ENCODE data around the gene VWA5B1.

Gene VWA5B1

GRCh38 chr1:20320704-20321103 is 30.0 kb downstream of the VWA5B1 start:
- WGBS (ENCODE audit: extremely low coverage, insufficient coverage, low lambda C conversion rate) = no CpG with 5 or more reads among the region's 6 CpGs
- no peak for DNase-seq
- H2AK5ac ChIP-seq (ENCODE audit: low read length) = no peak overlapping the region

GRCh38 chr1:20321573-20321972 is 30.9 kb downstream of the VWA5B1 start:
- no peak overlapping the region for H4K8ac ChIP-seq (ENCODE audit: low read depth, low read length)
- H3K56ac ChIP-seq (ENCODE audit: low read length) = no peak overlapping the region
- H3K9ac ChIP-seq (ENCODE audit: low read length) = no peak overlapping the region
- no peaks in the 10 kb centered on the region for H3K36me3 ChIP-seq (ENCODE audit: control insufficient read depth, insufficient read depth, low read length)
- H3K4me3 ChIP-seq (ENCODE audit: low read length) = no peak overlapping the region
- no peak overlapping the region for H2BK120ac ChIP-seq (ENCODE audit: low read depth, low read length)
- H2AK5ac ChIP-seq (ENCODE audit: low read length) = no peak overlapping the region
- no peak overlapping the region for H3K4me2 ChIP-seq (ENCODE audit: low read length)
- no peaks in the 10 kb centered on the region for H3K79me2 ChIP-seq (ENCODE audit: control insufficient read depth, insufficient read depth, low read length)
- no CpG with 5 or more reads among the region's 5 CpGs for WGBS (ENCODE audit: extremely low coverage, insufficient coverage, low lambda C conversion rate)
- H3K4me1 ChIP-seq (ENCODE audit: control insufficient read depth, low read depth, low read length) = no peaks in the 10 kb centered on the region
- no peak overlapping the region for H3K23ac ChIP-seq (ENCODE audit: low read length)
- H2BK5ac ChIP-seq (ENCODE audit: low read length) = no peak overlapping the region
- no peak overlapping the region for H2BK15ac ChIP-seq (replicated peaks; ENCODE audit: low read depth)
- no peak overlapping the region for H3K4ac ChIP-seq (ENCODE audit: low read depth, low read length)
- H3K18ac ChIP-seq (ENCODE audit: low read length) = no peak overlapping the region
- H3K27ac ChIP-seq (ENCODE audit: low read depth, low read length) = no peak overlapping the region
- no peak for DNase-seq
- no peaks in the 10 kb centered on the region for H3K79me1 ChIP-seq (ENCODE audit: low read length)
- H4K5ac ChIP-seq (ENCODE audit: low read length) = no peak overlapping the region
- H3K27me3 ChIP-seq (ENCODE audit: insufficient read depth, low read length, poor library complexity) = no peaks in the 10 kb centered on the region

More at GRCh38 chr1:20320704-20321103, 30.0 kb downstream of the VWA5B1 start:
- Histone ChIP-seq H2BK5ac (ENCODE audit: low read length) (no peak overlapping the region), H3K9ac (ENCODE audit: low read length) (no peak overlapping the region), H3K36me3 (ENCODE audit: control insufficient read depth, insufficient read depth, low read length) (no peaks in the 10 kb centered on the region), H3K27me3 (ENCODE audit: insufficient read depth, low read length, poor library complexity) (no peaks in the 10 kb centered on the region), H3K18ac (ENCODE audit: low read length) (no peak overlapping the region), H3K4ac (ENCODE audit: low read depth, low read length) (no peak overlapping the region), H4K8ac (ENCODE audit: low read depth, low read length) (no peak overlapping the region), H3K4me3 (ENCODE audit: low read length) (no peak overlapping the region), H2BK15ac (replicated peaks; ENCODE audit: low read depth) (no peak overlapping the region), H3K79me2 (ENCODE audit: control insufficient read depth, insufficient read depth, low read length) (no peaks in the 10 kb centered on the region), H3K27ac (ENCODE audit: low read depth, low read length) (no peak overlapping the region), H3K4me1 (ENCODE audit: control insufficient read depth, low read depth, low read length) (no peaks in the 10 kb centered on the region), H3K23ac (ENCODE audit: low read length) (no peak overlapping the region), H3K56ac (ENCODE audit: low read length) (no peak overlapping the region), H3K4me2 (ENCODE audit: low read length) (no peak overlapping the region), H4K5ac (ENCODE audit: low read length) (no peak overlapping the region), H3K79me1 (ENCODE audit: low read length) (no peaks in the 10 kb centered on the region), H2BK120ac (ENCODE audit: low read depth, low read length) (no peak overlapping the region)

- Histone ChIP-seq H3K79me1 (ENCODE audit: low read length) (no peaks in the 10 kb centered on the region), H3K56ac (ENCODE audit: low read length) (no peak overlapping the region), H2BK5ac (ENCODE audit: low read length) (no peak overlapping the region), H3K4me1 (ENCODE audit: control insufficient read depth, low read depth, low read length) (no peaks in the 10 kb centered on the region), H2BK120ac (ENCODE audit: low read depth, low read length) (no peak overlapping the region), H3K23ac (ENCODE audit: low read length) (no peak overlapping the region), H3K27ac (ENCODE audit: low read depth, low read length) (no peak overlapping the region), H2BK15ac (replicated peaks; ENCODE audit: low read depth) (no peak overlapping the region), H3K4me2 (ENCODE audit: low read length) (no peak overlapping the region), H3K9ac (ENCODE audit: low read length) (no peak overlapping the region), H3K18ac (ENCODE audit: low read length) (no peak overlapping the region), H3K27me3 (ENCODE audit: insufficient read depth, low read length, poor library complexity) (no peaks in the 10 kb centered on the region), H3K4ac (ENCODE audit: low read depth, low read length) (no peak overlapping the region), H3K79me2 (ENCODE audit: control insufficient read depth, insufficient read depth, low read length) (no peaks in the 10 kb centered on the region), H3K4me3 (ENCODE audit: low read length) (no peak overlapping the region), H2AK5ac (ENCODE audit: low read length) (no peak overlapping the region), H4K8ac (ENCODE audit: low read depth, low read length) (no peak overlapping the region), H3K36me3 (ENCODE audit: control insufficient read depth, insufficient read depth, low read length) (no peaks in the 10 kb centered on the region), H4K5ac (ENCODE audit: low read length) (no peak overlapping the region)
- WGBS (ENCODE audit: extremely low coverage, insufficient coverage, low lambda C conversion rate) = no CpG with 5 or more reads among the region's 11 CpGs
- DNase-seq = no peak
These were observed 31.6 kb downstream of the VWA5B1 start for GRCh38 chr1:20322081-20322824.

GRCh38 chr1:20322825-20323612 is 32.3 kb downstream of the VWA5B1 start:
- H2AK5ac ChIP-seq (ENCODE audit: low read length) = no peak overlapping the region
- no peak overlapping the region for H4K5ac ChIP-seq (ENCODE audit: low read length)
- no peak overlapping the region for H3K18ac ChIP-seq (ENCODE audit: low read length)
- H4K8ac ChIP-seq (ENCODE audit: low read depth, low read length) = no peak overlapping the region
- H3K27ac ChIP-seq (ENCODE audit: low read depth, low read length) = no peak overlapping the region
- no peak overlapping the region for H3K23ac ChIP-seq (ENCODE audit: low read length)
- H2BK15ac ChIP-seq (replicated peaks; ENCODE audit: low read depth) = no peak overlapping the region
- H3K4me2 ChIP-seq (ENCODE audit: low read length) = no peak overlapping the region
- H3K4me1 ChIP-seq (ENCODE audit: control insufficient read depth, low read depth, low read length) = no peaks in the 10 kb centered on the region
- no CpG with 5 or more reads among the region's 23 CpGs for WGBS (ENCODE audit: extremely low coverage, insufficient coverage, low lambda C conversion rate)
- no peaks in the 10 kb centered on the region for H3K79me1 ChIP-seq (ENCODE audit: low read length)
- H3K27me3 ChIP-seq (ENCODE audit: insufficient read depth, low read length, poor library complexity) = no peaks in the 10 kb centered on the region
- no peak overlapping the region for H3K56ac ChIP-seq (ENCODE audit: low read length)
- no peak overlapping the region for H3K9ac ChIP-seq (ENCODE audit: low read length)
- H2BK5ac ChIP-seq (ENCODE audit: low read length) = no peak overlapping the region
- H3K4ac ChIP-seq (ENCODE audit: low read depth, low read length) = no peak overlapping the region
- H3K79me2 ChIP-seq (ENCODE audit: control insufficient read depth, insufficient read depth, low read length) = no peaks in the 10 kb centered on the region
- no peak for DNase-seq
- H2BK120ac ChIP-seq (ENCODE audit: low read depth, low read length) = no peak overlapping the region
- H3K4me3 ChIP-seq (ENCODE audit: low read length) = no peak overlapping the region
- no peaks in the 10 kb centered on the region for H3K36me3 ChIP-seq (ENCODE audit: control insufficient read depth, insufficient read depth, low read length)

- no peak overlapping the region for H2AK5ac ChIP-seq (ENCODE audit: low read length)
- no peak overlapping the region for H3K27ac ChIP-seq (ENCODE audit: low read depth, low read length)
- no peaks in the 10 kb centered on the region for H3K27me3 ChIP-seq (ENCODE audit: insufficient read depth, low read length, poor library complexity)
- no CpG with 5 or more reads among the region's 3 CpGs for WGBS (ENCODE audit: extremely low coverage, insufficient coverage, low lambda C conversion rate)
- H2BK120ac ChIP-seq (ENCODE audit: low read depth, low read length) = no peak overlapping the region
- H3K4me3 ChIP-seq (ENCODE audit: low read length) = no peak overlapping the region
- no peaks in the 10 kb centered on the region for H3K79me2 ChIP-seq (ENCODE audit: control insufficient read depth, insufficient read depth, low read length)
- no peak overlapping the region for H4K5ac ChIP-seq (ENCODE audit: low read length)
- no peak overlapping the region for H3K4ac ChIP-seq (ENCODE audit: low read depth, low read length)
- H3K79me1 ChIP-seq (ENCODE audit: low read length) = no peaks in the 10 kb centered on the region
- no peak for DNase-seq
- H4K8ac ChIP-seq (ENCODE audit: low read depth, low read length) = no peak overlapping the region
- no peak overlapping the region for H3K56ac ChIP-seq (ENCODE audit: low read length)
- no peak overlapping the region for H3K18ac ChIP-seq (ENCODE audit: low read length)
- H3K4me1 ChIP-seq (ENCODE audit: control insufficient read depth, low read depth, low read length) = no peaks in the 10 kb centered on the region
- no peak overlapping the region for H2BK5ac ChIP-seq (ENCODE audit: low read length)
- no peak overlapping the region for H3K4me2 ChIP-seq (ENCODE audit: low read length)
- no peak overlapping the region for H2BK15ac ChIP-seq (replicated peaks; ENCODE audit: low read depth)
- no peak overlapping the region for H3K9ac ChIP-seq (ENCODE audit: low read length)
- H3K36me3 ChIP-seq (ENCODE audit: control insufficient read depth, insufficient read depth, low read length) = no peaks in the 10 kb centered on the region
- H3K23ac ChIP-seq (ENCODE audit: low read length) = no peak overlapping the region
These were observed 32.9 kb downstream of the VWA5B1 start for GRCh38 chr1:20323613-20323920.
